VCaP (cell line): ENCODE results near the gene POTEI.
"Not testable (repeated sequence)": the region's sequence is repeated elsewhere in the genome, so short reads cannot be mapped to it uniquely, and the experiment has no call there.

ENCODE experiments used
- H3K27ac ChIP-seq: fragments of 450-650 bp; 2 replicates; pipeline ENCODE4 v1.5.1; 2017

POTEI gene

DNA sequence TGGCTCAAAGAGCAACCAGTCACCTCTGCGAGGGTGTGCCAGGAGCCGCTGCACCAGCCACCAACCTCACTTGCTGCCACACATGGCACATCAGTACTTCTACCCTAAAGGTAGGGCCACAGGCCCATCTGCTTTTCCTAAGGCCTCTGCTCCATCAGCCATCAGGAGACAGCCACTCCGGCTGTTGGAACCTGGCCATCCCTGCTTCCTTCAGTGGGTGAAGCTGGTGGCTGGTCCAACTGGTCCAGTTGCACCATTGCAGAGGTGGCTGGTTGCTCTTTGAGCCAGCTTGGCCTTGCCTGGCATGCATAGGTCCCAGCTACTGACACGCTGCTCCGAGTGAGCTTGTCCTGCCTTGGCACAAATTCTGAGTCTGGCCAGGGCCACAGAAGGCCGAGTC is 53.7 kb downstream of the POTEI start:
- not testable (repeated sequence) for H3K27ac ChIP-seq

DNA sequence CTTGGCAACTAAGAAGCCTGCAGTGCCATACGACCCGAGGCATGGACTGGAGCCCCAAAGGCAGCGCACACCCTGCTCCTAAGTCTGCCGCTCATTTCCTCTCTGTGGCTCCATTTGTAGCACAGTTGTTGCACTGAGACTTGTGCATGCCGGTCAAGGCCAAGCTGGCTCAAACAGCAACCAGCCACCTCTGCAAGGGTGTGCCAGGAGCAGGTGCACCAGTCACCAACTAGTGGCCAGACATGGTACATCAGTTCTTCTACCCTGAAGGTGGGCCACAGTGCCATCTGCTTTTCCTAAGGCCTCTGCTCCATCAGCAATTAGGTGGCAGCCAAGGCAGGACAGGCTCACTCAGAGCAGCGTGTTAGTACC is 54.4 kb downstream of the POTEI start:
- not testable (repeated sequence) for H3K27ac ChIP-seq

DNA sequence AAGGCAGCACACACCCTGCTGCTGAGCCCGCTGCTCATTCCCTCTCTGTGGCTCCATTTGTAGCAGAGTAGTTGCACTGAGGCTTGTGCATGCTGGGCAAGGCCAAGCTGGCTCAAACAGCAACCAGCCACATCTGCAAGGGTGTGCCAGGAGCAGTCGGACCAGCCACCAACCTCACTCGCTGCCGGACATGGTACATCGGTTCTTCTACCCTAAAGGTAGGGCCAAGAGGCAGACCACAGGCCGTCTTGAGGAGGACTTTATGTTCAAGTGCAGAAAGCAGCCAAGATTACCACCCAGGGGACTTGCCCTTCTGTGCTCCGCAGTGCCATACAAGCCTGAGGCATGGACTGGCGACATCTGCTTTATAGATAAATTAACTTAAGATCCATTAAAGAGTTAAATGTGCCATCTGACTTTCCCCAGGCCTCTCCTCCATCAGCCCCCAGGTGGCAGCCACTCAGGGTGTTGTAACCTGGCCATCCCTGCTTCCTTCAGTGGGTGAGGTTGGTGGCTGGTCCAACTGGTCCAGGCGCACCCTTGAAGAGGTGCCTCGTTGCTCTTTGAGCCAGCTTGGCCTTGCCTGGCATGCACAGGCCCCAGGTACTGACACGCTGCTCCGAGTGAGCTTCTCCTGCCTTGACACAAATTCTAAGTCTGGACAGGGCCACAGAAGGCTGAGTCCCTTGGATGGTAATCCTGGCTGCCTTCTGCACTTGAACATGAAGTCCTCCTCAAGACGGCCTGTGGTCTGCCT is 55.0 kb downstream of the POTEI start:
- not testable (repeated sequence) for H3K27ac ChIP-seq

- not testable (repeated sequence) for H3K27ac ChIP-seq
Measured at GRCh38 chr2:130452897-130453296, 56.2 kb downstream of the POTEI start.

- H3K27ac ChIP-seq: not testable (repeated sequence)
Measured at GRCh38 chr2:130451823-130452222, 57.3 kb downstream of the POTEI start.

DNA sequence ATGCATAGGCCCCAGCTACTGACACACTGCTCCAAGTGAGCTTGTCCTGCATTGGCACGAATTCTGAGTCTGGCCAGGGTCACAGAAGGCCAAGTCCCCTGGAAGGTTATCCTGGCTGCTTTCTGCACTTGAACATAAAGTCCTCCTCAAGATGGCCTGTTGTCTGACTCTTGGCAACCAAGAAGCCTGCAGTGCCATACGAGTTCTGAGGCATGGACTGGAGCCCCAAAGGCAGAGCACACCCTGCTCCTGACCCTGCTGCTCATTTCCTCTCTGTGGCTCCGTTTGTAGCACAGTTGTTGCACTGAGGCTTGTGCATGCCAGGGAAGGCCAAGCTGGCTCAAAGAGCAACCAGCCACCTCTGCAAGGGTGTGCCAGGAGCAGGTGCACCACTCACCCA is 57.9 kb downstream of the POTEI start:
- not testable (repeated sequence) for H3K27ac ChIP-seq

GRCh38 chr2:130450366-130450765 is 58.8 kb downstream of the POTEI start:
- not testable (repeated sequence) for H3K27ac ChIP-seq

- H3K27ac ChIP-seq: not testable (repeated sequence)
Measured at GRCh38 chr2:130427631-130428030, 81.5 kb downstream of the POTEI start.

DNA sequence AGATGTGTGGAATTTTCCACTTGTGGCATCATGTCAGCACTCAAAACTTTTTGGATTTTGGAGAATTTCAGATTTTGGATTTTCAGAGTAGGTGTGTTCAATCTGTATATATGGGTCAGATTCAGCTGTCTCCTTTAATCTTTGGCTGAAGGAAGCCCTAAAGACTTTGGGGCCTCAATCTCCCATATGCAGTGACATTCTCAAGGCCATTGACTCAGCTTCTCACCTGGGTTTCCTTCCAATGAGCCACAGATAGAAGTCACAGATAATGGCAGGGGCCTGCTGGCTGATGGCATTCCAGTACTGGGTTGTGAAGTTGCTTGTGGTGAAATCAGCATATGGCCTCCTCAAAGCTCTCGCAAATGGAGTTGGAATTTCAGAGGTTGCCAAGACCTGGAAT is 90.3 kb downstream of the POTEI start:
- not testable (repeated sequence) for H3K27ac ChIP-seq

- not testable (repeated sequence) for H3K27ac ChIP-seq
Measured at GRCh38 chr2:130416693-130417092, 92.4 kb downstream of the POTEI start.
